ENCODE results near the gene GRIK4.
"Not testable (repeated sequence)": the region's sequence is repeated elsewhere in the genome, so short reads cannot be mapped to it uniquely, and the experiment has no call there.

Gene GRIK4

GRCh38 chr11:120511116-120511819 lies at the start of gene GRIK4:
GRIK4 (plus strand) TSS chr11:120511748; CDS start chr11:120660319, 148,571 bp downstream.
- peak; percentile 91 for DNase-seq

GRCh38 chr11:120462825-120463224 lies 48.7 kb upstream of the GRIK4 start:
- no peak for DNase-seq

- DNase-seq = no peak
Measured at GRCh38 chr11:120465921-120466534, 45.5 kb upstream of the GRIK4 start.

- DNase-seq = no peak
Measured at GRCh38 chr11:120467627-120468026, 43.9 kb upstream of the GRIK4 start.

- no peak for DNase-seq
Measured at GRCh38 chr11:120471131-120471530, 40.4 kb upstream of the GRIK4 start.

- DNase-seq = no peak
Measured at GRCh38 chr11:120471994-120472393, 39.6 kb upstream of the GRIK4 start.

- no peak for DNase-seq
Measured at GRCh38 chr11:120473503-120473902, 38.0 kb upstream of the GRIK4 start.

- DNase-seq = no peak
Measured at GRCh38 chr11:120482149-120482548, 29.4 kb upstream of the GRIK4 start.

GRCh38 chr11:120484722-120485121 lies 26.8 kb upstream of the GRIK4 start:
- no peak for DNase-seq

- DNase-seq = no peak
Measured at GRCh38 chr11:120486138-120486537, 25.4 kb upstream of the GRIK4 start.

GRCh38 chr11:120489799-120490198 lies 21.7 kb upstream of the GRIK4 start:
- DNase-seq = no peak

- no peak for DNase-seq
Measured at GRCh38 chr11:120492486-120492885, 19.1 kb upstream of the GRIK4 start.

GRCh38 chr11:120494595-120494994 lies 17.0 kb upstream of the GRIK4 start:
- no peak for DNase-seq

GRCh38 chr11:120499088-120499487 lies 12.5 kb upstream of the GRIK4 start:
- no peak for DNase-seq

- DNase-seq = no peak
Measured at GRCh38 chr11:120499859-120500258, 11.7 kb upstream of the GRIK4 start.

GRCh38 chr11:120500414-120501071 lies 11.0 kb upstream of the GRIK4 start:
- DNase-seq = no peak

GRCh38 chr11:120501440-120501839 lies 10.1 kb upstream of the GRIK4 start:
- no peak for DNase-seq

- DNase-seq = no peak
Measured at GRCh38 chr11:120501976-120502755, 9.4 kb upstream of the GRIK4 start.

- DNase-seq = not testable (repeated sequence)
Measured at GRCh38 chr11:120503529-120503928, 8.0 kb upstream of the GRIK4 start.

- no peak for DNase-seq
Measured at GRCh38 chr11:120505801-120506425, 5.6 kb upstream of the GRIK4 start.

- no peak for DNase-seq
Measured at GRCh38 chr11:120509346-120510053, 2.0 kb upstream of the GRIK4 start.
